ENCODE measurements around the gene RNASE11.

DNA sequence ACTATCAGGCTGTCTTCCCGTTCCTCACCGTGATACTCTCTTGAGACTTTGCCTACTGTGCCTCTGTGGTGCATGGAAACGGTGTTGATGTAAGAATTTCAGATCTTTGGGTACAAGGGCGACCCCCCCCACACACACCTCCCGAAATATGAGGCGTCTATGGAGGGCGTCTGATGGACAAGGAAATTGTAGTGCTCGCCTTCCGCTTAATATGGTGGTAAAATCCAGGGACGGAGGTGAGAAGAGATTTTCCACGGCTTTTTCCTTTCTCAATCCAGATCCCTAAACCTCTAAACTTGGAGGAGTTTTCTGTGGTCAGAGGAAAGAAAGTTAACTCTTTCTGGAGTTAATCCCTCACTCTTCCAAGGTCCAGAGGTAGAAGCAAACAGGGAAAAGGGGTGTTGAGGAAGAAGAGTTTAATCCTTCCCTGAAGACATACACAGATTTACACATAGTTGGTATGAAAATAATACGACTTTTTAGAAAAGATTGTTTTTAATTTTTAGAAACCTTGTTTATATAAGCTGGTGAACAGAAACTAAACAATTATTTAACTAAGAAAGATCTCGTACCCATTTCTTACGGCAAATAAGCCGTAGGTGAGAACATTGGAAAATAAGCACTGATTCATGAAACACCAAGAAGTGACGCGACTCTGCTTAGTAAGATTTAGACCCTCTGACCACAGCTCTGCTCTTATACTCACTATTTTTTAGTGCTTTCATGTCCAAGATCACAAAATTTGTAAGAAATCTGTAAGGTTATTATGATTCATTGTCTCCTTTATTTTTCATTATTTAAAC is 26.4 kb upstream of the RNASE11 start:
- TF ChIP-seq CTCF (IDR thresholded peaks at IDR 0.05; ENCODE audit: low read depth, low read length) (no peak), POLR2A (IDR thresholded peaks at IDR 0.05; ENCODE audit: extremely low read depth, insufficient read length) (no peak), MYC (IDR thresholded peaks at IDR 0.05; ENCODE audit: low read depth, low read length) (no peak)
- TF ChIP-seq, protein P1, sequence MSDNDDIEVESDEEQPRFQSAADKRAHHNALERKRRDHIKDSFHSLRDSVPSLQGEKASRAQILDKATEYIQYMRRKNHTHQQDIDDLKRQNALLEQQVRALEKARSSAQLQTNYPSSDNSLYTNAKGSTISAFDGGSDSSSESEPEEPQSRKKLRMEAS (IDR thresholded peaks at IDR 0.05; ENCODE audit: low read depth, low read length), result no peak
